Fibroblast of lung (primary cell): ENCODE measurements around the gene ANKLE2. TPM values are rescaled to one million over a fixed set of nuclear protein-coding genes. Genes with fewer than 3 reads are reported as not detected.

Source experiments
- DNase-seq, 2 donors: peaks; one replicate each; pipeline versions ENCODE4 v3.0.0 to v3.0.0-alpha.2; 2010; ENCODE audit warnings: low read depth in 2 of 2
- H2AFZ ChIP-seq: 2 replicates; pipeline ENCODE4 v1.5.1; 2012; ENCODE audit warnings: low read length, control low read depth, inconsistent platforms
- H3K27ac ChIP-seq: 2 replicates; pipeline ENCODE4 v1.5.1; 2011; ENCODE audit warnings: low read length, control low read depth; ENCODE audit not compliant: insufficient read depth
- H3K27me3 ChIP-seq: 2 replicates; pipeline ENCODE4 v1.5.1; 2011; ENCODE audit warnings: mild to moderate bottlenecking, low read length; ENCODE audit not compliant: control insufficient read depth, insufficient read depth
- H3K36me3 ChIP-seq: 2 replicates; pipeline ENCODE4 v1.5.1; 2011; ENCODE audit warnings: low read length; ENCODE audit not compliant: control insufficient read depth, insufficient read depth
- H3K4me1 ChIP-seq: 2 replicates; pipeline ENCODE4 v1.5.1; 2011; ENCODE audit warnings: low read length; ENCODE audit not compliant: control insufficient read depth, insufficient read depth; ENCODE audit errors: extremely low read depth
- H3K4me2 ChIP-seq: 2 replicates; pipeline ENCODE4 v1.5.1; 2011; ENCODE audit warnings: low read length, control low read depth; ENCODE audit not compliant: insufficient read depth; ENCODE audit errors: extremely low read depth
- H3K4me3 ChIP-seq, 4 experiments: fragments of 200-600 bp in 1 of 4; sonication (generic) in 1 of 4; replicated peaks in 1 of 4; 2 replicates each; pipeline ENCODE4 v1.5.1; 2011 to 2016; ENCODE audit warnings: low read length in 4 of 4, low read depth in 3 of 4, mild to moderate bottlenecking in 3 of 4, control low read depth in 2 of 4, inconsistent platforms in 1 of 4, mixed read lengths in 1 of 4; ENCODE audit not compliant: insufficient read depth in 1 of 4; ENCODE audit errors: control extremely low read depth in 1 of 4
- H3K79me2 ChIP-seq: 2 replicates; pipeline ENCODE4 v1.5.1; 2012; ENCODE audit warnings: mild to moderate bottlenecking, low read length, inconsistent platforms; ENCODE audit not compliant: control insufficient read depth, insufficient read depth
- H3K9ac ChIP-seq: 2 replicates; pipeline ENCODE4 v1.5.1; 2011; ENCODE audit warnings: mild to moderate bottlenecking, low read length, control low read depth; ENCODE audit not compliant: insufficient read depth
- H3K9me3 ChIP-seq: 2 replicates; pipeline ENCODE4 v1.5.1; 2012; ENCODE audit warnings: low read depth, low read length; ENCODE audit not compliant: control insufficient read depth, insufficient read depth
- H4K20me1 ChIP-seq: 2 replicates; pipeline ENCODE4 v1.5.1; 2011; ENCODE audit warnings: low read length; ENCODE audit not compliant: control insufficient read depth, insufficient read depth; ENCODE audit errors: extremely low read depth
- CTCF ChIP-seq, 2 donors: IDR thresholded peaks in 1 of 2; conservative IDR thresholded peaks in 1 of 2; 1 replicate in 1 of 2; 2 replicates in 1 of 2; pipeline ENCODE4 v1.5.1; 2011 to 2012; ENCODE audit warnings: low read length in 2 of 2, control low read depth in 1 of 2, inconsistent platforms in 1 of 2, low read depth in 1 of 2, mild to moderate bottlenecking in 1 of 2
- EZH2 ChIP-seq: IDR thresholded peaks from 2 replicates; pipeline ENCODE4 v1.5.1; 2012; ENCODE audit warnings: low read length, control low read depth, mild to moderate bottlenecking; ENCODE audit errors: missing control alignments
- polyA plus RNA-seq, 2 donors: library from polyadenylated mRNA; depleted of rRNA in 1 of 2; stranded (reverse) in 1 of 2; unstranded in 1 of 2; fragments of >200 nt; gene quantifications; 2 replicates each; pipeline ENCODE4 v1.2.1, GENCODE V29; 2011 to 2012; ENCODE audit warnings: missing spikeins in 1 of 2
- total RNA-seq: library from RNA; depleted of rRNA; stranded (reverse); fragments of >200 nt; gene quantifications from 2 replicates; pipeline ENCODE4 v1.2.1, GENCODE V29; 2014

ANKLE2 gene
- total and polyA plus RNA-seq, 2 donors (not counting 1 experiment from before 2014, with no cell fraction given), result 55.8 to 55.9 TPM

GRCh38 chr12:132803888-132804287 lies 42.3 kb upstream of the ANKLE2 start:
- H3K36me3 ChIP-seq, result peaks cover 55% of the 10 kb centered on the region
- no peak overlapping the region for H3K9ac ChIP-seq

GRCh38 chr12:132803125-132803524 lies 41.5 kb upstream of the ANKLE2 start:
- H3K9me3 ChIP-seq, result no peaks in the 10 kb centered on the region
- no peak overlapping the region for H3K27ac ChIP-seq
- TF ChIP-seq EZH2 (no peak), CTCF (conservative IDR thresholded peaks at IDR 0.05 in 1 of 2, IDR thresholded peaks at IDR 0.05 in 1 of 2; ENCODE audit: low read depth in 1 of 2, low read length in 2 of 2) (no peak)
- no peak overlapping the region for H3K9ac ChIP-seq
- H3K4me1 ChIP-seq, result no peaks in the 10 kb centered on the region
- H4K20me1 ChIP-seq, result peaks cover 1% of the 10 kb centered on the region
- no peak overlapping the region for H3K4me3 ChIP-seq
- no peak for DNase-seq
- H3K36me3 ChIP-seq, result peaks cover 56% of the 10 kb centered on the region
- no peaks in the 10 kb centered on the region for H3K27me3 ChIP-seq
- no peak overlapping the region for H2AFZ ChIP-seq
- no peak overlapping the region for H3K4me2 ChIP-seq
- H3K79me2 ChIP-seq, result peaks cover 35% of the 10 kb centered on the region

More at GRCh38 chr12:132803888-132804287, 42.3 kb upstream of the ANKLE2 start:
- no peaks in the 10 kb centered on the region for H3K4me1 ChIP-seq
- no peaks in the 10 kb centered on the region for H3K9me3 ChIP-seq
- peaks cover 1% of the 10 kb centered on the region for H4K20me1 ChIP-seq
- H2AFZ ChIP-seq, result no peak overlapping the region
- no peaks in the 10 kb centered on the region for H3K27me3 ChIP-seq
- H3K27ac ChIP-seq, result no peak overlapping the region
- no peak overlapping the region for H3K4me3 ChIP-seq
- DNase-seq, result peak in 1 of 2 donors; percentile 67
- H3K79me2 ChIP-seq, result peaks cover 37% of the 10 kb centered on the region
- H3K4me2 ChIP-seq, result no peak overlapping the region
- TF ChIP-seq CTCF (conservative IDR thresholded peaks at IDR 0.05 in 1 of 2, IDR thresholded peaks at IDR 0.05 in 1 of 2; ENCODE audit: low read depth in 1 of 2, low read length in 2 of 2) (no peak), EZH2 (no peak)

- H3K36me3 ChIP-seq, result peaks cover 54% of the 10 kb centered on the region
- peaks cover 23% of the 10 kb centered on the region for H3K79me2 ChIP-seq
- H3K27ac ChIP-seq, result no peak overlapping the region
- no peaks in the 10 kb centered on the region for H3K27me3 ChIP-seq
- no peak overlapping the region for H2AFZ ChIP-seq
- H3K4me1 ChIP-seq, result no peaks in the 10 kb centered on the region
- peaks cover 1% of the 10 kb centered on the region for H4K20me1 ChIP-seq
- H3K9me3 ChIP-seq, result no peaks in the 10 kb centered on the region
- no peak overlapping the region for H3K4me3 ChIP-seq
- no peak for TF ChIP-seq CTCF (conservative IDR thresholded peaks at IDR 0.05 in 1 of 2, IDR thresholded peaks at IDR 0.05 in 1 of 2; ENCODE audit: low read depth in 1 of 2, low read length in 2 of 2)
- TF ChIP-seq EZH2, result no peak
- no peak overlapping the region for H3K4me2 ChIP-seq
- DNase-seq, result no peak
- H3K9ac ChIP-seq, result no peak overlapping the region
These were observed 40.1 kb upstream of the ANKLE2 start for GRCh38 chr12:132801741-132802140.
